ENCODE results near the gene UQCRQ.

GRCh38 chr5:132825834-132826391 is 40.5 kb upstream of the UQCRQ start:
- no peak for TF ChIP-seq CTCF (IDR thresholded peaks at IDR 0.05 in 4 of 5, conservative IDR thresholded peaks at IDR 0.05 in 1 of 5)
- TF ChIP-seq POLR2A (IDR thresholded peaks at IDR 0.05): no peak
